ENCODE results near the gene DICER1.

DNA sequence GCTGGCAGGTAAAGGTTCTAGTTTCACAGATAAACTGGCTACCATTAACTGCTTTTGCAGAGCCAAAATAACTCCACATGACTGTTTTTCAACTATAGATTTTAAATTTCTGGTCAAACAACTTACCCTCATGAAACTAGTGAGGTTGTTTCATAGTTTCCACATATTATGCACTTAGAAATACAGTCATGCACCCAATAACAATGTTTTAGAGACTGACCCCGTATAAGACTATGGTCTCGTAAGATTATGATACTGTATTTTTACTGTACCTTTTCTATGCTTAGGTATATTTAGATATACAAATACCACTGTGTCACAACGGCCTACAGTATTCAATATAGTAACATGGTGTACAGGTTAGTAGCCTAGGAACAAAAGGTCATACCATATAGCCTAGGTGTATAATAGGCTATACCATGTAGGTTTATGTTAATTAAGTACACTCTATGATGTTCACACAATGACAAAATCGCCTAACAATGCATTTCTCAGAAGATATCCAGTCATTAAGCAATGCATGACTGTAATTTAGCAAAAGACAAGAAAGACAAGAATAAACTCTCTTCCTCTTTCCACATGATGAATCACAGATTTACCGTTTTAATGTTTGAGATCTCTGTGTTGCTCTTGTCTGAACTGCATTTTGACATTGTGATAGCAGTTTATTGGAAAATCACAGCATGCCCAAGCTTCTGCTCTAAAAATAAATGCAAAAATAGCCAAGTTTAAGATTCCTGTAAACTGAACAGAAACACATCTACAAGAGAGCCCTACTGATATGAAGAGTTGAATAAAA, 17.1 kb downstream of the DICER1 start:
- TF ChIP-seq, protein P1, sequence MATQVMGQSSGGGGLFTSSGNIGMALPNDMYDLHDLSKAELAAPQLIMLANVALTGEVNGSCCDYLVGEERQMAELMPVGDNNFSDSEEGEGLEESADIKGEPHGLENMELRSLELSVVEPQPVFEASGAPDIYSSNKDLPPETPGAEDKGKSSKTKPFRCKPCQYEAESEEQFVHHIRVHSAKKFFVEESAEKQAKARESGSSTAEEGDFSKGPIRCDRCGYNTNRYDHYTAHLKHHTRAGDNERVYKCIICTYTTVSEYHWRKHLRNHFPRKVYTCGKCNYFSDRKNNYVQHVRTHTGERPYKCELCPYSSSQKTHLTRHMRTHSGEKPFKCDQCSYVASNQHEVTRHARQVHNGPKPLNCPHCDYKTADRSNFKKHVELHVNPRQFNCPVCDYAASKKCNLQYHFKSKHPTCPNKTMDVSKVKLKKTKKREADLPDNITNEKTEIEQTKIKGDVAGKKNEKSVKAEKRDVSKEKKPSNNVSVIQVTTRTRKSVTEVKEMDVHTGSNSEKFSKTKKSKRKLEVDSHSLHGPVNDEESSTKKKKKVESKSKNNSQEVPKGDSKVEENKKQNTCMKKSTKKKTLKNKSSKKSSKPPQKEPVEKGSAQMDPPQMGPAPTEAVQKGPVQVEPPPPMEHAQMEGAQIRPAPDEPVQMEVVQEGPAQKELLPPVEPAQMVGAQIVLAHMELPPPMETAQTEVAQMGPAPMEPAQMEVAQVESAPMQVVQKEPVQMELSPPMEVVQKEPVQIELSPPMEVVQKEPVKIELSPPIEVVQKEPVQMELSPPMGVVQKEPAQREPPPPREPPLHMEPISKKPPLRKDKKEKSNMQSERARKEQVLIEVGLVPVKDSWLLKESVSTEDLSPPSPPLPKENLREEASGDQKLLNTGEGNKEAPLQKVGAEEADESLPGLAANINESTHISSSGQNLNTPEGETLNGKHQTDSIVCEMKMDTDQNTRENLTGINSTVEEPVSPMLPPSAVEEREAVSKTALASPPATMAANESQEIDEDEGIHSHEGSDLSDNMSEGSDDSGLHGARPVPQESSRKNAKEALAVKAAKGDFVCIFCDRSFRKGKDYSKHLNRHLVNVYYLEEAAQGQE (IDR thresholded peaks at IDR 0.05; ENCODE audit: insufficient replicate concordance, low read depth) = no peak
- TF ChIP-seq POLR2AphosphoS5 (IDR thresholded peaks at IDR 0.05; ENCODE audit: low read depth) = no peak
